IMR-90 (cell line): Measurements from ENCODE around the gene MXRA8.
"Not testable (repeated sequence)": the region's sequence is repeated elsewhere in the genome, so short reads cannot be mapped to it uniquely, and the experiment has no call there.

ENCODE experiments used
- CTCF ChIP-seq: conservative IDR thresholded peaks from 2 replicates; pipeline ENCODE4 v1.5.1; 2012; ENCODE audit warnings: mild to moderate bottlenecking, low read depth, low read length, improper control_type of control experiment
- MAFK ChIP-seq: IDR thresholded peaks from 2 replicates; pipeline ENCODE4 v1.6.1; 2012; ENCODE audit warnings: low read depth, low read length, improper control_type of control experiment
- POLR2A ChIP-seq: IDR thresholded peaks from 2 replicates; pipeline ENCODE4 v1.6.1; 2012; ENCODE audit warnings: mild to moderate bottlenecking, low read depth, low read length
- SMC3 ChIP-seq: fragments of 150-350 bp; IDR thresholded peaks from 2 replicates; pipeline ENCODE4 v1.6.1; 2016; ENCODE audit warnings: low read depth, mild to moderate bottlenecking, antibody characterized with exemption, low read length, moderate library complexity

GRCh38 chr1:1316199-1316598 is 42.2 kb downstream of the MXRA8 start:
- not testable (repeated sequence) for TF ChIP-seq CTCF, POLR2A, SMC3, MAFK
